ENCODE results near the gene CA5A. TPM values are rescaled to one million over a fixed set of nuclear protein-coding genes. Genes with fewer than 3 reads are reported as not detected.
A peak's percentile ranks its signal among the peaks of the same experiment; 100 is the strongest.

The CA5A gene
- total and polyA plus RNA-seq, 2 of the 13 experiments (the other 11 are each of a cell fraction or from before 2014, with no cell fraction given), result 66.8 to 106 TPM

DNA sequence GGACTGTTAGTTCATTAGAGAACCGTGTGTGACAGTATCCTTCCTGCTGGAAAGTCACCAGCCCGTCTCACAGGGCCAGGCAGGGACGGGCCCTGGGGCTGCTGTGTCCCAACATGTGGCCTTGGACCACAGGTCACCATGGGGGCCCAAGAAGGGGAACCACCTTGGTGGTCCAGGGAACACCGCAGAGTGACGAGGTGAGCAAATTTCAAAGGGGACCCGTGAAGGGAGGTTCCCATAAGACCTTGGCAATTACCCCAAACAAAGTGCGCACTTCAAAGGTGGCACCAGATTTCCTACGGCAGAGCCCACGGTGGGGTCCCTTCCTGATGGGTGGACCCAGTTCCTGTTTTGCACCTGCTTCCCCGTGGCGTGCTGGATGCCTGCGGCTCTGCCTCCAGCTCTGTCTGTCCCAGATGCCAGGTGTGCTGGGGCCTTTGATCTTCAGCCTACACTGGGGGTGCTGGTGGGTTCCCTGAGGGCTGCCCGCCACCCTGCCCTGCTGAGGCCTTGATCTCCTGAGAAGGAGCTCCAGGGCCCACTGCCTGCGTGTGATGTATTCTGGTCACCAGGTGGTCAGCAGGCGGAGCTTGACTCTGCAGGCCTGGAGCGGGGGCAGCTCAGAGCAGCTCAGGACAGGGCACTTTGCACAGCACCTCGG is 94.0 kb downstream of the CA5A start (continued):
- TF ChIP-seq HNF1B (CRISPR knock-in tag; IDR thresholded peaks at IDR 0.05), result no peak
- TF ChIP-seq ZBTB7A (CRISPR knock-in tag; IDR thresholded peaks at IDR 0.05), result peak; percentile 93
- TF ChIP-seq HDAC2 (CRISPR knock-in tag; IDR thresholded peaks at IDR 0.05), result peak; percentile 67
- 0 out of 2 replicates have a peak, but pooled peaks have one; percentile 39 for TF ChIP-seq ZNF564 (CRISPR knock-in tag; IDR thresholded peaks at IDR 0.05)
- TF ChIP-seq, protein P1, sequence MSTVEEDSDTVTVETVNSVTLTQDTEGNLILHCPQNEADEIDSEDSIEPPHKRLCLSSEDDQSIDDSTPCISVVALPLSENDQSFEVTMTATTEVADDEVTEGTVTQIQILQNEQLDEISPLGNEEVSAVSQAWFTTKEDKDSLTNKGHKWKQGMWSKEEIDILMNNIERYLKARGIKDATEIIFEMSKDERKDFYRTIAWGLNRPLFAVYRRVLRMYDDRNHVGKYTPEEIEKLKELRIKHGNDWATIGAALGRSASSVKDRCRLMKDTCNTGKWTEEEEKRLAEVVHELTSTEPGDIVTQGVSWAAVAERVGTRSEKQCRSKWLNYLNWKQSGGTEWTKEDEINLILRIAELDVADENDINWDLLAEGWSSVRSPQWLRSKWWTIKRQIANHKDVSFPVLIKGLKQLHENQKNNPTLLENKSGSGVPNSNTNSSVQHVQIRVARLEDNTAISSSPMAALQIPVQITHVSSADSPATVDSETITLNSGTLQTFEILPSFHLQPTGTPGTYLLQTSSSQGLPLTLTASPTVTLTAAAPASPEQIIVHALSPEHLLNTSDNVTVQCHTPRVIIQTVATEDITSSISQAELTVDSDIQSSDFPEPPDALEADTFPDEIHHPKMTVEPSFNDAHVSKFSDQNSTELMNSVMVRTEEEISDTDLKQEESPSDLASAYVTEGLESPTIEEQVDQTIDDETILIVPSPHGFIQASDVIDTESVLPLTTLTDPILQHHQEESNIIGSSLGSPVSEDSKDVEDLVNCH (CRISPR knock-in tag; IDR thresholded peaks at IDR 0.05), result no peak
- TF ChIP-seq SAP130 (CRISPR knock-in tag; IDR thresholded peaks at IDR 0.05; ENCODE audit: low read depth), result peak; percentile 44
- no peak for TF ChIP-seq ZHX2 (IDR thresholded peaks at IDR 0.05; ENCODE audit: low read depth)
- TF ChIP-seq ZHX2 (CRISPR knock-in tag; IDR thresholded peaks at IDR 0.05; ENCODE audit: borderline replicate concordance), result no peak
- TF ChIP-seq, protein P2, sequence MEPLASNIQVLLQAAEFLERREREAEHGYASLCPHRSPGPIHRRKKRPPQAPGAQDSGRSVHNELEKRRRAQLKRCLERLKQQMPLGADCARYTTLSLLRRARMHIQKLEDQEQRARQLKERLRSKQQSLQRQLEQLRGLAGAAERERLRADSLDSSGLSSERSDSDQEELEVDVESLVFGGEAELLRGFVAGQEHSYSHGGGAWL (CRISPR knock-in tag; IDR thresholded peaks at IDR 0.05), result no peak
- peak; percentile 62 for TF ChIP-seq RXRB (CRISPR knock-in tag; IDR thresholded peaks at IDR 0.05; ENCODE audit: borderline replicate concordance)
- peak; percentile 88; the same call in 1 of the 2 replicates for TF ChIP-seq SAFB2 (CRISPR knock-in tag; IDR thresholded peaks at IDR 0.05; ENCODE audit: borderline replicate concordance, low read depth)
- no peak for TF ChIP-seq MYNN (CRISPR knock-in tag; IDR thresholded peaks at IDR 0.05; ENCODE audit: low read depth)
- TF ChIP-seq ZMYM3 (CRISPR knock-in tag; IDR thresholded peaks at IDR 0.05), result no peak; the same call in 1 of the 2 replicates
- TF ChIP-seq, protein P3, sequence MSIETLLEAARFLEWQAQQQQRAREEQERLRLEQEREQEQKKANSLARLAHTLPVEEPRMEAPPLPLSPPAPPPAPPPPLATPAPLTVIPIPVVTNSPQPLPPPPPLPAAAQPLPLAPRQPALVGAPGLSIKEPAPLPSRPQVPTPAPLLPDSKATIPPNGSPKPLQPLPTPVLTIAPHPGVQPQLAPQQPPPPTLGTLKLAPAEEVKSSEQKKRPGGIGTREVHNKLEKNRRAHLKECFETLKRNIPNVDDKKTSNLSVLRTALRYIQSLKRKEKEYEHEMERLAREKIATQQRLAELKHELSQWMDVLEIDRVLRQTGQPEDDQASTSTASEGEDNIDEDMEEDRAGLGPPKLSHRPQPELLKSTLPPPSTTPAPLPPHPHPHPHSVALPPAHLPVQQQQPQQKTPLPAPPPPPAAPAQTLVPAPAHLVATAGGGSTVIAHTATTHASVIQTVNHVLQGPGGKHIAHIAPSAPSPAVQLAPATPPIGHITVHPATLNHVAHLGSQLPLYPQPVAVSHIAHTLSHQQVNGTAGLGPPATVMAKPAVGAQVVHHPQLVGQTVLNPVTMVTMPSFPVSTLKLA (IDR thresholded peaks at IDR 0.05), result no peak
- no peak for TF ChIP-seq LCORL (IDR thresholded peaks at IDR 0.05)
- peak; percentile 83 for TF ChIP-seq LCORL (CRISPR knock-in tag; IDR thresholded peaks at IDR 0.05)
- TF ChIP-seq EP300 (IDR thresholded peaks at IDR 0.05; ENCODE audit: low read depth in 2 of 2, low read length in 2 of 2), result peak; percentile 41 to 66; a peak in 3 of 4 replicates
- no peak for TF ChIP-seq EP300 (CRISPR knock-in tag; IDR thresholded peaks at IDR 0.05; ENCODE audit: borderline replicate concordance)
